Activated T-cell treated with anti-CD3 and anti-CD28 coated beads, Interleukin-2, amount 50 U/mL, for 48 hours (primary cell): ENCODE measurements around the gene UACA.
A peak's percentile ranks its signal among the peaks of the same experiment; 100 is the strongest.
"Not testable (repeated sequence)": the region's sequence is repeated elsewhere in the genome, so short reads cannot be mapped to it uniquely, and the experiment has no call there.

Experiments used
- DNase-seq, 2 experiments: peaks; one replicate each; pipeline ENCODE4 v3.0.0-alpha.2; 2020

UACA gene

GRCh38 chr15:70763120-70763949 is at the start of gene UACA:
TSS of gene UACA (minus strand) at chr15:70763558. CDS start at chr15:70763407, 151 bp downstream.
- DNase-seq: peak; percentile 89 to 90

GRCh38 chr15:70812827-70813364 is 49.5 kb upstream of the UACA start:
- DNase-seq: no peak

GRCh38 chr15:70810916-70811578 is 47.7 kb upstream of the UACA start:
- DNase-seq: no peak

GRCh38 chr15:70806992-70807712 is 43.8 kb upstream of the UACA start:
- no peak for DNase-seq

GRCh38 chr15:70804388-70804787 is 41.0 kb upstream of the UACA start:
- not testable (repeated sequence) for DNase-seq

- DNase-seq: no peak
Observed at GRCh38 chr15:70802629-70803028, 39.3 kb upstream of the UACA start.

- DNase-seq: no peak
Observed at GRCh38 chr15:70801109-70801508, 37.8 kb upstream of the UACA start.

- DNase-seq: no peak
Observed at GRCh38 chr15:70799667-70800450, 36.5 kb upstream of the UACA start.

GRCh38 chr15:70797464-70797863 is 34.1 kb upstream of the UACA start:
- DNase-seq: no peak

- no peak for DNase-seq
Observed at GRCh38 chr15:70796516-70797310, 33.4 kb upstream of the UACA start.

- no peak for DNase-seq
Observed at GRCh38 chr15:70795311-70795665, 31.9 kb upstream of the UACA start.

- DNase-seq: no peak
Observed at GRCh38 chr15:70794596-70795310, 31.4 kb upstream of the UACA start.

- no peak for DNase-seq
Observed at GRCh38 chr15:70793694-70794093, 30.3 kb upstream of the UACA start.

GRCh38 chr15:70792171-70792573 is 28.8 kb upstream of the UACA start:
- DNase-seq: no peak

- DNase-seq: no peak
Observed at GRCh38 chr15:70791259-70791658, 27.9 kb upstream of the UACA start.

GRCh38 chr15:70789213-70789612 is 25.9 kb upstream of the UACA start:
- DNase-seq: no peak

GRCh38 chr15:70788114-70789049 is 25.0 kb upstream of the UACA start:
- no peak for DNase-seq

GRCh38 chr15:70786996-70787395 is 23.6 kb upstream of the UACA start:
- no peak for DNase-seq

- no peak for DNase-seq
Observed at GRCh38 chr15:70783610-70784022, 20.3 kb upstream of the UACA start.

- no peak for DNase-seq
Observed at GRCh38 chr15:70783041-70783440, 19.7 kb upstream of the UACA start.
